Thoracic aorta (tissue), 2 donors: ENCODE results near the gene EGFL7. TPM values are rescaled to one million over a fixed set of nuclear protein-coding genes. Genes with fewer than 3 reads are reported as not detected.

Experiments used
- ATAC-seq: fragments of 150-250 bp; one replicate; pipeline ENCODE4 v1.8.0; 2017; ENCODE audit warnings: low read depth; ENCODE audit not compliant: insufficient number of reproducible peaks, low FRiP score
- DNase-seq: peaks from one replicate; pipeline ENCODE4 v3.0.0-alpha.2; 2020; ENCODE audit warnings: low spot score
- H3K27ac ChIP-seq, 2 donors: fragments of 200-600 bp; sonication (generic); 1 replicate in 1 of 2; 2 replicates in 1 of 2; pipeline ENCODE4 v1.5.1; 2016; ENCODE audit warnings: mild to moderate bottlenecking in 2 of 2, moderate library complexity in 2 of 2
- H3K27me3 ChIP-seq: fragments of 200-600 bp; sonication (generic); replicated peaks from 2 replicates; pipeline ENCODE4 v1.6.0; 2016; ENCODE audit warnings: mild to moderate bottlenecking; ENCODE audit not compliant: insufficient read depth
- H3K36me3 ChIP-seq: fragments of 200-600 bp; sonication (generic); one replicate; pipeline ENCODE4 v1.5.1; 2016
- H3K4me1 ChIP-seq, 2 donors: fragments of 200-600 bp; sonication (generic); 1 replicate in 1 of 2; 2 replicates in 1 of 2; pipeline versions ENCODE4 v1.5.1 to v1.6.0; 2016; ENCODE audit warnings: low read depth in 2 of 2, mild to moderate bottlenecking in 1 of 2; ENCODE audit not compliant: control insufficient read depth in 1 of 2
- H3K4me3 ChIP-seq: fragments of 200-600 bp; sonication (generic); 2 replicates; pipeline ENCODE4 v1.5.1; 2016; ENCODE audit warnings: mild to moderate bottlenecking
- H3K9me3 ChIP-seq: fragments of 200-600 bp; sonication (generic); 2 replicates; pipeline ENCODE4 v1.5.1; 2016
- total RNA-seq, 2 donors: library from RNA; depleted of rRNA; stranded (reverse); fragments of >200 nt; gene quantifications; one replicate each; pipeline versions ENCODE4 v1.1.0 to v1.2.3, GENCODE V29; 2016
- TF ChIP-seq, protein P1 (sequence below): fragments of 200-600 bp; sonication (generic); IDR thresholded peaks from one replicate; pipeline ENCODE4 v1.5.1; 2019; ENCODE audit warnings: antibody characterized with exemption

The EGFL7 gene
- total RNA-seq, 2 donors from 2014 or later, result 42.0 to 56.5 TPM

DNA sequence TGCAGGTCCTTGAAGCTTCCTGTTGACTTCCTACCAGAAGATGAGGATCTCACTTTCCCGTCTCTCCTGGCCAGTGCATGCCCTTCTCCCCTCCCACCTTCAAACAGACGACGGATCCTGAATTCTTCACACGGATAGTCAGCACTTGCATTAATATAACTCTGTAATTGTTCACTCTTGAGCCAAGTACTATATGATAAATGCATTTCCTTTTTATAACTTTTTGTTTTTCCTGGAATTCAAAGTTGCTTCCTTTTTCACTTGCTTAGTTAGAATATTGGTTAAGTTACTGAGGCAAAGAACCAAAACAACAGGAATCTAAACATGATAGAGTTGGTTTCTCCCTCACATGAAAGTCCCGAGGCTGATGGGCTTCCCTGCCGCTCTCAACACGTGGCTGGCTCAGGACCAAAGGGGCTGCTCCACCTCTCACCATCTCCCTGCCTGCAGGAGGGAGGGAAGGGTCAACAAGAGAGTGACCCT, 20.2 kb upstream of the EGFL7 start:
- Histone ChIP-seq H3K27me3 (no peaks in the 10 kb centered on the region), H3K36me3 (no peaks in the 10 kb centered on the region), H3K27ac (no peak overlapping the region), H3K9me3 (no peaks in the 10 kb centered on the region), H3K4me3 (no peak overlapping the region), H3K4me1 (peaks cover 9 to 10% of the 10 kb centered on the region in 2 donors)
- ATAC-seq (no peak), DNase-seq (no peak)
- TF ChIP-seq, protein P1, sequence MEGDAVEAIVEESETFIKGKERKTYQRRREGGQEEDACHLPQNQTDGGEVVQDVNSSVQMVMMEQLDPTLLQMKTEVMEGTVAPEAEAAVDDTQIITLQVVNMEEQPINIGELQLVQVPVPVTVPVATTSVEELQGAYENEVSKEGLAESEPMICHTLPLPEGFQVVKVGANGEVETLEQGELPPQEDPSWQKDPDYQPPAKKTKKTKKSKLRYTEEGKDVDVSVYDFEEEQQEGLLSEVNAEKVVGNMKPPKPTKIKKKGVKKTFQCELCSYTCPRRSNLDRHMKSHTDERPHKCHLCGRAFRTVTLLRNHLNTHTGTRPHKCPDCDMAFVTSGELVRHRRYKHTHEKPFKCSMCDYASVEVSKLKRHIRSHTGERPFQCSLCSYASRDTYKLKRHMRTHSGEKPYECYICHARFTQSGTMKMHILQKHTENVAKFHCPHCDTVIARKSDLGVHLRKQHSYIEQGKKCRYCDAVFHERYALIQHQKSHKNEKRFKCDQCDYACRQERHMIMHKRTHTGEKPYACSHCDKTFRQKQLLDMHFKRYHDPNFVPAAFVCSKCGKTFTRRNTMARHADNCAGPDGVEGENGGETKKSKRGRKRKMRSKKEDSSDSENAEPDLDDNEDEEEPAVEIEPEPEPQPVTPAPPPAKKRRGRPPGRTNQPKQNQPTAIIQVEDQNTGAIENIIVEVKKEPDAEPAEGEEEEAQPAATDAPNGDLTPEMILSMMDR, result no peak

- H3K27me3 ChIP-seq, result no peaks in the 10 kb centered on the region
- H3K4me3 ChIP-seq, result peak overlapping the region; percentile 55
- ATAC-seq, result no peak
Observed at GRCh38 chr9:136643596-136644342, 18.9 kb upstream of the EGFL7 start.

GRCh38 chr9:136644343-136644592, 18.4 kb upstream of the EGFL7 start:
- Histone ChIP-seq H3K27me3 (no peaks in the 10 kb centered on the region), H3K36me3 (no peaks in the 10 kb centered on the region), H3K9me3 (no peaks in the 10 kb centered on the region), H3K27ac (peak overlapping the region in 1 of 2 donors; percentile 12), H3K4me3 (peak overlapping the region; percentile 55), H3K4me1 (peaks cover 9 to 10% of the 10 kb centered on the region in 2 donors)
- DNase-seq (no peak), ATAC-seq (no peak)
- TF ChIP-seq, protein P1, result no peak

More at GRCh38 chr9:136643596-136644342, 18.9 kb upstream of the EGFL7 start:
- TF ChIP-seq, protein P1, result no peak
- H3K36me3 ChIP-seq, result no peaks in the 10 kb centered on the region
- peak overlapping the region in 1 of 2 donors; percentile 12 for H3K27ac ChIP-seq
- no peak for DNase-seq
- H3K4me1 ChIP-seq, result peaks cover 9 to 10% of the 10 kb centered on the region in 2 donors
- H3K9me3 ChIP-seq, result no peaks in the 10 kb centered on the region

DNA sequence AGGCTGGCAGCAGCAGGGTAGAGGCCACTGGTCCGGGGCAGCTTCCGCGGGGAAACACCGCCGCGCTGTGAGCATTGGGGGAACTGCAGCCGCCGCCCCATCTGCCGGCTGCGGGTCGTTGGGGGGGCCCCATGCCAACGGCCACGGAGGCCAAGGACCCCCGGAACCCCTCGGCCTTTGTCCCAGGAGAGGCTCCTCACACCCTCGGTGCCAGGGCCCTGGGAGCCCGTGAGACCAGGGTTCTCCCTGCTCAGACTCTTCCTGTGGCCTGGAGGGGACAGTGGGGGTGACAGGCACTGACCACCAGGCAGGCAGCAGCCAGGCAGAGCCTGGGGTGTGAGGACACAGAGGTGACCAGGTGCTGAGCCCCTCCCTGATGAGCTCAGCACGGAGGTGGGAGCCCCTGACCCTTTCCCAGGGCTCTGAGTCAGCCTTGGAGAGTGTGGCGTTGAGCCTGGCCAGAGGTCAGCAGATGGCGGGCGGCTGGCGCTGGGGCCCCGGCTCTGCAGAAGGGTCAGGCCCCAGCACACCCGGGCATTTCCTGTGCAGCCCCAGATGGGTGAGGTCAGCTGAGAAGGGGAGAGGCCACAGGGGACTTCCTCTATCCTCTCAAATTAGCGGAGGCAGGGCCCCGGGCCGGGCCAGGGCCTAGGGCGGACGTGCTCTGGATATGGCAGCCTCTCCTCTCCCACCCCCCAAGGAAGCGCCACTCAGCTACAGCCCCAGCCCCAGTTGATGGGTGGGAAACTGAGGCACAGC, 17.9 kb upstream of the EGFL7 start:
- Histone ChIP-seq H3K27ac (peak overlapping the region; percentile 28 to 38), H3K4me1 (peaks cover 9 to 10% of the 10 kb centered on the region in 2 donors), H3K9me3 (no peaks in the 10 kb centered on the region), H3K36me3 (no peaks in the 10 kb centered on the region), H3K27me3 (no peaks in the 10 kb centered on the region), H3K4me3 (peak overlapping the region; percentile 55)
- TF ChIP-seq, protein P1, result peak; percentile 78
- no peak for ATAC-seq
- DNase-seq, result peak; percentile 33

DNA sequence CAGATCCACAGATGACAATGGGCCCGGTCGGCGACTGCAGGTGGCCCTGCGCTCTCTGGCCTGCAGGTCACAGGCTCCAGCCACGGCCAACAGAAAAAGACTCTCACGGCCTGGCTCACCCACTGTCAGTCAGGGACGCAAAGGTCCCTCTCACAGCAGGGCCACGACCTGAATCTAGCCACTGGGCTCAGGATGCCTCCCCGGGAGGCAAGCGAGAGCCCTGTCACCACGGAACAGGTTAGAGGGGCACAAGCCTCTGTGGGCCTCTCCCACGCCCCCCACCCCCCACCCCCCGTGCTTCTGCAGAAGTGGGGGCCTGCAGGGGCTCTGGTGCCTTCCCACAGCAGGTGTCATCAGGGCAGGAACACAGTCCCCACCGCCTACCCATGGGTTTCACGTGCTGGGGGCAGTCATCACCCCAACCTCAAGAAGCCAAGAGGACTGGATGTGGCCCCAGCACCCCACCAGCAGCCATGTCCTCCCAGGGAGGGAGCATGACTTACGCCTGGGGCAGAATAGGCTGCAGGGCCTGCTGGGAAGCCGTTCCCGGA, 17.3 kb upstream of the EGFL7 start:
- peaks cover 9 to 10% of the 10 kb centered on the region in 2 donors for H3K4me1 ChIP-seq
- TF ChIP-seq, protein P1, result no peak
- peak overlapping the region; percentile 26 for H3K4me3 ChIP-seq
- no peaks in the 10 kb centered on the region for H3K9me3 ChIP-seq
- ATAC-seq (no peak), DNase-seq (no peak)
- no peaks in the 10 kb centered on the region for H3K36me3 ChIP-seq
- H3K27me3 ChIP-seq, result no peaks in the 10 kb centered on the region
- peak overlapping the region; percentile 28 to 38 for H3K27ac ChIP-seq
